IMR-90 (cell line): ENCODE data around the gene CRYGN. TPM values are rescaled to one million over a fixed set of nuclear protein-coding genes. Genes with fewer than 3 reads are reported as not detected.

Experiments
- ATAC-seq: fragments of 200-7000 bp; cut with Tn5 transposase; 2 replicates; pipeline ENCODE4 v1.9.1; 2020; ENCODE audit warnings: low read depth, mild to moderate bottlenecking, moderate library complexity
- BruUV-seq: library from RNA; stranded (reverse); fragments of 400-500 nt; replicated peaks from 2 replicates; lab custom pipeline; 2021; lab: Mats Ljungman, UMichigan
- CTCF ChIA-PET: fragments of 300-600 bp; formaldehyde crosslinking; extraction: SDS; loops from one replicate; lab custom pipeline; 2021; ENCODE audit warnings: antibody characterized with exemption; lab: Yijun Ruan, JAX
- POLR2A ChIA-PET: fragments of 300-600 bp; sonication (Branson Sonifier 250); formaldehyde crosslinking; loops from one replicate; lab custom pipeline; 2022; ENCODE audit warnings: antibody characterized with exemption; ENCODE audit not compliant: unreplicated experiment; lab: Charles Lee
- DNase-seq: peaks from one replicate; pipeline ENCODE4 v3.0.0; 2013
- H2AFZ ChIP-seq: replicated peaks from 2 replicates; pipeline ENCODE3; 2013; ENCODE audit warnings: low read length, mild to moderate bottlenecking; ENCODE audit not compliant: poor library complexity
- H2AK5ac ChIP-seq: 2 replicates; pipeline ENCODE4 v1.6.1; 2013; ENCODE audit warnings: low read depth, low read length, inconsistent platforms
- H2AK9ac ChIP-seq: replicated peaks from 2 replicates; pipeline ENCODE3; 2013; ENCODE audit warnings: mild to moderate bottlenecking, low read depth, low read length, moderate library complexity; ENCODE audit not compliant: poor library complexity
- H2BK120ac ChIP-seq: 2 replicates; pipeline ENCODE4 v1.6.1; 2013; ENCODE audit warnings: low read depth, low read length, inconsistent platforms
- H2BK15ac ChIP-seq: 3 replicates; pipeline ENCODE4 v1.6.1; 2013; ENCODE audit warnings: low read depth, low read length, inconsistent platforms
- H2BK20ac ChIP-seq: 2 replicates; pipeline ENCODE4 v1.6.1; 2013; ENCODE audit warnings: low read depth, mild to moderate bottlenecking, inconsistent platforms, low read length, moderate library complexity
- H2BK5ac ChIP-seq: 2 replicates; pipeline ENCODE4 v1.6.1; 2013; ENCODE audit warnings: mild to moderate bottlenecking, low read depth, low read length, inconsistent platforms; ENCODE audit not compliant: poor library complexity, severe bottlenecking
- H3K14ac ChIP-seq: replicated peaks from 2 replicates; pipeline ENCODE4 v1.6.1; 2013; ENCODE audit warnings: low read depth, low read length, inconsistent platforms
- H3K18ac ChIP-seq: 2 replicates; pipeline ENCODE4 v1.6.1; 2013; ENCODE audit warnings: low read depth, low read length, control low read depth
- H3K23ac ChIP-seq: 2 replicates; pipeline ENCODE4 v1.6.1; 2013; ENCODE audit warnings: low read depth, low read length, inconsistent platforms
- H3K27ac ChIP-seq: 2 replicates; pipeline ENCODE4 v1.5.1; 2013; ENCODE audit warnings: mild to moderate bottlenecking, control low read depth, low read length; ENCODE audit not compliant: insufficient read depth
- H3K27me3 ChIP-seq: 2 replicates; pipeline ENCODE4 v1.6.1; 2013; ENCODE audit warnings: low read length; ENCODE audit not compliant: control insufficient read depth, insufficient read depth
- H3K36me3 ChIP-seq: 2 replicates; pipeline ENCODE4 v1.6.1; 2013; ENCODE audit warnings: low read length, mixed read lengths; ENCODE audit not compliant: control insufficient read depth, insufficient read depth
- H3K4ac ChIP-seq: 2 replicates; pipeline ENCODE4 v1.6.1; 2013; ENCODE audit warnings: low read depth, low read length, inconsistent platforms
- H3K4me1 ChIP-seq: 2 replicates; pipeline ENCODE4 v1.6.1; 2013; ENCODE audit warnings: low read length, mixed read lengths; ENCODE audit not compliant: control insufficient read depth, insufficient read depth
- H3K4me2 ChIP-seq: 2 replicates; pipeline ENCODE4 v1.6.1; 2013; ENCODE audit warnings: low read depth, mild to moderate bottlenecking, control low read depth, low read length, moderate library complexity
- H3K4me3 ChIP-seq: 2 replicates; pipeline ENCODE4 v1.5.1; 2013; ENCODE audit warnings: low read depth, mild to moderate bottlenecking, control low read depth, low read length, moderate library complexity; ENCODE audit not compliant: insufficient read depth
- H3K56ac ChIP-seq: 2 replicates; pipeline ENCODE4 v1.6.1; 2013; ENCODE audit warnings: low read length, inconsistent platforms; ENCODE audit not compliant: insufficient read depth; ENCODE audit errors: extremely low read depth
- H3K79me1 ChIP-seq, 2 experiments: 2 replicates each; pipeline ENCODE4 v1.6.1; 2013; ENCODE audit warnings: low read length in 2 of 2, inconsistent platforms in 1 of 2, low read depth in 1 of 2
- H3K9ac ChIP-seq: 2 replicates; pipeline ENCODE4 v1.6.1; 2013; ENCODE audit warnings: low read depth, low read length, control low read depth
- H3K9me1 ChIP-seq: 2 replicates; pipeline ENCODE4 v1.6.1; 2013; ENCODE audit warnings: low read length, inconsistent platforms; ENCODE audit not compliant: insufficient read depth
- H3K9me3 ChIP-seq: 2 replicates; pipeline ENCODE4 v1.6.1; 2013; ENCODE audit warnings: low read length; ENCODE audit not compliant: control insufficient read depth, insufficient read depth
- H4K20me1 ChIP-seq: 2 replicates; pipeline ENCODE4 v1.6.1; 2013; ENCODE audit warnings: low read length, inconsistent platforms; ENCODE audit not compliant: insufficient read depth
- H4K5ac ChIP-seq: 2 replicates; pipeline ENCODE4 v1.6.1; 2013; ENCODE audit warnings: mild to moderate bottlenecking, low read depth, low read length, control low read depth
- H4K8ac ChIP-seq, 2 experiments: 2 replicates each; pipeline ENCODE4 v1.6.1; 2013; ENCODE audit warnings: low read depth in 2 of 2, low read length in 2 of 2, control low read depth in 1 of 2, inconsistent platforms in 1 of 2
- H4K91ac ChIP-seq: 2 replicates; pipeline ENCODE4 v1.6.1; 2013; ENCODE audit warnings: low read depth, low read length, inconsistent platforms; ENCODE audit not compliant: insufficient read depth
- CHD1 ChIP-seq: IDR thresholded peaks from 2 replicates; pipeline ENCODE4 v1.6.1; 2012; ENCODE audit warnings: low read depth, low read length, improper control_type of control experiment
- CTCF ChIP-seq: conservative IDR thresholded peaks from 2 replicates; pipeline ENCODE4 v1.5.1; 2012; ENCODE audit warnings: mild to moderate bottlenecking, low read depth, low read length, improper control_type of control experiment
- ELK1 ChIP-seq: fragments of 150-350 bp; IDR thresholded peaks from 2 replicates; pipeline ENCODE4 v1.6.1; 2016; ENCODE audit warnings: low read depth, mild to moderate bottlenecking, low read length, moderate library complexity, borderline replicate concordance
- FOS ChIP-seq: fragments of 150-350 bp; IDR thresholded peaks from 2 replicates; pipeline ENCODE4 v1.6.1; 2016; ENCODE audit warnings: low read depth, low read length
- RAD21 ChIP-seq: IDR thresholded peaks from 2 replicates; pipeline ENCODE4 v1.6.1; 2012; ENCODE audit warnings: low read length, improper control_type of control experiment
- SMC3 ChIP-seq: fragments of 150-350 bp; IDR thresholded peaks from 2 replicates; pipeline ENCODE4 v1.6.1; 2016; ENCODE audit warnings: low read depth, mild to moderate bottlenecking, antibody characterized with exemption, low read length, moderate library complexity
- WGBS, 2 experiments: methylation state at CpG; one replicate each; pipeline versions ENCODE4 v1.1.5 to v1.1.7; 2013; ENCODE audit warnings: missing lambda C conversion rate in 2 of 2; ENCODE audit not compliant: insufficient read length in 1 of 2; ENCODE audit errors: extremely low coverage in 2 of 2; 5-methylcytosine and 5-hydroxymethylcytosine counted together
- dilution Hi-C: fragments of 300-500 bp; cut with HindIII; formaldehyde crosslinking; loops from one replicate; pipeline ENCODE4 v1.14.3; 2018; ENCODE audit warnings: low sequenced_read_pairs; ENCODE audit not compliant: unreplicated experiment
- in situ Hi-C: fragments of 300-500 bp; cut with MboI; formaldehyde crosslinking; loops from 3 replicates; pipeline ENCODE4 v1.14.3; 2019; ENCODE audit warnings: low sequenced_read_pairs, inconsistent platforms, mixed read lengths
- intact Hi-C: fragments of 100-400 bp; cut with micrococcal nuclease; formaldehyde crosslinking; loops from 2 replicates; pipeline ENCODE4 v1.10.0; 2022
- polyA plus RNA-seq, 3 experiments: library from polyadenylated mRNA; depleted of rRNA; stranded (reverse); fragments of >200 nt; gene quantifications; 2 replicates each; pipeline ENCODE4 v1.2.3, GENCODE V29; 2012; ENCODE audit warnings: low replicate concordance in 1 of 3
- total RNA-seq: library from RNA; depleted of rRNA; stranded (reverse); fragments of >200 nt; gene quantifications from 2 replicates; pipeline ENCODE4 v1.2.3, GENCODE V29; 2012

Gene CRYGN
- total and polyA plus RNA-seq, 2 of the 4 experiments (the other 2 are of a cell fraction), result not detected

- BruUV-seq, result no TSS peak
- Histone ChIP-seq H2AK9ac (no peak overlapping the region), H3K4ac (no peak overlapping the region), H3K14ac (no peak overlapping the region), H3K4me1 (peaks cover 5% of the 10 kb centered on the region; the same call in 1 of the 2 replicates), H2BK5ac (no peak overlapping the region), H3K9ac (no peak overlapping the region), H4K91ac (no peak overlapping the region), H3K4me3 (no peak overlapping the region), H2BK20ac (no peak overlapping the region), H2AFZ (no peak overlapping the region), H3K36me3 (no peaks in the 10 kb centered on the region), H3K27me3 (peaks cover 11% of the 10 kb centered on the region), H4K5ac (no peak overlapping the region), H3K56ac (no peak overlapping the region), H3K9me1 (no peaks in the 10 kb centered on the region), H4K20me1 (no peaks in the 10 kb centered on the region), H3K27ac (no peak overlapping the region), H3K79me1 (no peaks in the 10 kb centered on the region), H2BK15ac (no peak overlapping the region), H2AK5ac (no peak overlapping the region), H4K8ac (no peak overlapping the region), H3K9me3 (no peaks in the 10 kb centered on the region), H3K4me2 (no peak overlapping the region), H3K23ac (no peak overlapping the region), H2BK120ac (no peak overlapping the region), H3K18ac (no peak overlapping the region)
- CTCF ChIA-PET, result no interaction called here
- ATAC-seq (no peak), DNase-seq (no peak)
- dilution Hi-C loops (no loop called here), intact Hi-C loops (no loop called here), in situ Hi-C loops (no loop called here)
- TF ChIP-seq SMC3 (no peak), ELK1 (no peak), RAD21 (no peak), CHD1 (no peak), FOS (no peak), CTCF (no peak)
- WGBS, 2 experiments, result 86% methylated on average over 10 of the region's 14 CpGs; no CpG with 5 or more reads in 1 of the 2 experiments
- POLR2A ChIA-PET, result interaction anchor here (0.6 kb wide), 1 partner anchor 25 kb away, joined by 3 read pairs; no protein-coding TSS in a partner anchor
Measured at GRCh38 chr7:151400626-151401315, 39.2 kb downstream of the CRYGN start.
